HS-27A (cell line): ENCODE data around the gene PTH1R.

Source experiments
- DNase-seq: peaks from one replicate; pipeline ENCODE4 v3.0.0-alpha.2; 2012; ENCODE audit warnings: low read depth, missing footprints

The PTH1R gene

GRCh38 chr3:46947981-46948791 is 70.7 kb downstream of the PTH1R start:
- no peak for DNase-seq

- DNase-seq = no peak
These were observed 71.5 kb downstream of the PTH1R start for GRCh38 chr3:46948830-46949671.

- DNase-seq = no peak
These were observed 72.7 kb downstream of the PTH1R start for GRCh38 chr3:46950177-46950576.

- DNase-seq = no peak
These were observed 73.2 kb downstream of the PTH1R start for GRCh38 chr3:46950650-46951241.

- DNase-seq = no peak
These were observed 75.3 kb downstream of the PTH1R start for GRCh38 chr3:46952813-46953212.
